ENCODE measurements around the gene UBE2A.

Gene UBE2A

GRCh38 chrX:119574394-119575266, at the start of gene UBE2A:
Gene UBE2A (plus strand): TSS chrX:119574563. CDS start chrX:119574712, 149 bp downstream.
- FAIRE-seq, result no peak

- FAIRE-seq, result no peak
Observed at GRCh38 chrX:119529345-119530276, 44.8 kb upstream of the UBE2A start.

GRCh38 chrX:119537487-119537886, 36.9 kb upstream of the UBE2A start:
- no peak for FAIRE-seq

- FAIRE-seq, result no peak
Observed at GRCh38 chrX:119539872-119540271, 34.5 kb upstream of the UBE2A start.

- no peak for FAIRE-seq
Observed at GRCh38 chrX:119541188-119541587, 33.2 kb upstream of the UBE2A start.

GRCh38 chrX:119549327-119550016, 24.9 kb upstream of the UBE2A start:
- FAIRE-seq, result no peak

- no peak for FAIRE-seq
Observed at GRCh38 chrX:119552508-119552907, 21.9 kb upstream of the UBE2A start.

GRCh38 chrX:119565107-119565663, 9.2 kb upstream of the UBE2A start, which contains the start of gene STEEP1:
Gene STEEP1 (minus strand): TSS chrX:119565409. CDS start chrX:119565355, 54 bp downstream.
- no peak for FAIRE-seq

- no peak for FAIRE-seq
Observed at GRCh38 chrX:119570351-119570835, 4.0 kb upstream of the UBE2A start.

GRCh38 chrX:119573222-119573621, 1.1 kb upstream of the UBE2A start:
- no peak for FAIRE-seq

GRCh38 chrX:119573840-119574393, 446 bp upstream of the UBE2A start:
- FAIRE-seq, result no peak

GRCh38 chrX:119579414-119579813, 5.1 kb downstream of the UBE2A start:
- no peak for FAIRE-seq

GRCh38 chrX:119583431-119584059, 9.2 kb downstream of the UBE2A start:
- FAIRE-seq, result no peak

- FAIRE-seq, result no peak
Observed at GRCh38 chrX:119589810-119590209, 15.4 kb downstream of the UBE2A start.

- no peak for FAIRE-seq
Observed at GRCh38 chrX:119602701-119603255, 28.4 kb downstream of the UBE2A start.

- FAIRE-seq, result no peak
Observed at GRCh38 chrX:119604766-119605463, 30.6 kb downstream of the UBE2A start.

GRCh38 chrX:119605464-119606279, 31.3 kb downstream of the UBE2A start:
- no peak for FAIRE-seq

GRCh38 chrX:119606280-119607017, 32.1 kb downstream of the UBE2A start, which contains the start of gene NKRF:
Gene NKRF (minus strand): TSS chrX:119606424.
- peak; percentile 33 for FAIRE-seq

- FAIRE-seq, result no peak
Observed at GRCh38 chrX:119607018-119607389, 32.6 kb downstream of the UBE2A start.

Measured in colon (tissue), 2 donors.